Nucleus accumbens (tissue), 56 donors: ENCODE measurements around the gene GDA.
"Not testable (repeated sequence)": the region's sequence is repeated elsewhere in the genome, so short reads cannot be mapped to it uniquely, and the experiment has no call there.

ENCODE experiments used
- DNase-seq, 56 donors: peaks; one replicate each; lab custom pipeline; 2025; lab: John Stamatoyannopoulos, UW

Gene GDA

DNA sequence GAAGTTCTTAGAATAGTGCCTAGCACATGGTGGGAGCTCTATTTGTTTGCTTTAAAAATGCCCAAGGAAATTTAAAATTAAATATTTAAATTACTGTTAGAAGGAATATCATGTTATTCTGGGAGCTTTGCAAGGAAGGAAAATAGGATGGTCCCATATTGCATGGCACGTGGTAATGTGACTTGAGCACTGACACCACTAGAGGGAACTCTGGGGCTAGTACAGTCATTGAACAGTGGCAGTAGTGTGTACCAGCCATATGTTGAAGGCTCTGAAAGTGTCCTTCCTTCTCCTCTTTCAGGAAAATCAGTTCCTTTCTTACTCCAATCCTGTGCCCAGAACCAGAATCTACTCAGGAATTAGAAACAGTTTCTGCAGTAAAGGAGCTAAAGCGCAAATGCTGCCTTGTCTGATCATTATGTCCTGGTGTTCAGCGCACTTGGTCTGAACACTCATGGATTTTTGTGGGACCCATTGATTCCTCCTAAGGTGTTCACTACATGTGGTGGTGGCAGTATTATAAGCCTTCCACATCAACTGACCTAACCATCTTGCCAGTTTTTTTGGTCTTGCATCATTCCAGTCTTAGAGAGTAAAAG is 54.1 kb downstream of the GDA start:
- peak in 3 of 56 donors; percentile 1 to 12 (median 2) for DNase-seq

DNA sequence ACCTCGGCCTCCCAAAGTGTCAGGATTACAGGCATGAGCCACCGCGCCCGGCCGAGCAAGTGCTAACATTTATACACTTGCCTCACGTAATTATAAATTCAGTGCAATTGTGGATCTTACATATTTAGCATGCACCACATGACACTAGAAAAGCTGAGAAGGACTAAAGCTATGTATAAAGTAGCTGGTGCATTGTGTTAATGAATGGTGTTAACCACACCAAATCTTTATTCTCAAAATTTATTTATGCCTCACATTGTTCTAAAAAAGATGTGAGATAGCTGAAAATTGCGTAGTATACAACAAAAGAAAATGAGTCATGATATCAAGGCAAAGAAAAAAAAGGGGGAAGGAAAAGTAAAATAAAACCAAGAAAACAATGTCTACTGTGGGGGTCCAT is 54.8 kb downstream of the GDA start:
- no peak for DNase-seq

GRCh38 chr9:72205513-72205912 is 56.3 kb downstream of the GDA start:
- DNase-seq: no peak

GRCh38 chr9:72207278-72207677 is 58.0 kb downstream of the GDA start:
- no peak for DNase-seq

DNA sequence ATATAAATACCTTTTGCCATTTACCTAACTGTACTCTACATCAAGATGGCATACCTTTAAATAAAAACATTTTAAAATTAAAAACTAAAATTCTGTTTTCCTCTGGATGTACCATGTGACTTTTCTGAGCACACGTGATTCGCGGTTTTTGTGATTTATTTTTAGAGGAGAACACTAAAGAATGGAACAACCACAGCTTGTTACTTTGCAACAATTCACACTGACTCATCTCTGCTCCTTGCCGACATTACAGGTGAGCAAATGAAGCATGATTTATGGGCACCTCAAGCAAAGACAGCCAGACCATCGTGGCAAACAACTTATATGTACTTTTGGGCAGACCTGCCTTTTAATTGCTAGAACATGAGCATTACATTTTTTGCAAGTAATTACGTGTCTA is 61.3 kb downstream of the GDA start:
- no peak for DNase-seq

- no peak for DNase-seq
Measured at GRCh38 chr9:72211047-72211446, 61.8 kb downstream of the GDA start.

- no peak for DNase-seq
Measured at GRCh38 chr9:72213906-72214305, 64.7 kb downstream of the GDA start.

DNA sequence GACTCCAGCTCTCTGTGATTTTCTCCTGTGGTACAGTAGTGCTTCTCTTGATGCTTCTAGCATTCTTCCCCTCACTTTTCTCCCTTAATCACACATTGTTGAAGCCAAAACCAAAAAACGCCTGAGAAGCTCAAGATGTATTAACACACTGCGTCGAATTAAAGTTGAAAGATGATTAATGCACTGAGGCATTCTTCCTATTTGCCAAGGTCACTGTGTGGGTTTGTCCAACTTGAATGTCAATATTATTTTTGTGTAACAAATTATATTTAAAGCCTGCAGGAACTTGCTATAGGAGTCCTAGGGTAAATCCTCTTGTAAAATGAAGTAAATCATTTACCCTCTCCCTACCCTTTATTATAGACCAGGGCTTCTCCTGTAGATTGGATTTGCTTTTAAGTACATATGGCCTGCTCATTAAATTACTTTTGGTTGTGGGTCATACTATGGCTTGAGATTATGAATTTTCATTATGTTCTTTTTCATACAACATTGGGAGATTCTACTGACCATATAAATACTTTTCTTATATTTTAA is 68.1 kb downstream of the GDA start:
- no peak for DNase-seq

GRCh38 chr9:72220589-72220988 is 71.3 kb downstream of the GDA start:
- no peak for DNase-seq

- no peak for DNase-seq
Measured at GRCh38 chr9:72226146-72226812, 77.0 kb downstream of the GDA start.

DNA sequence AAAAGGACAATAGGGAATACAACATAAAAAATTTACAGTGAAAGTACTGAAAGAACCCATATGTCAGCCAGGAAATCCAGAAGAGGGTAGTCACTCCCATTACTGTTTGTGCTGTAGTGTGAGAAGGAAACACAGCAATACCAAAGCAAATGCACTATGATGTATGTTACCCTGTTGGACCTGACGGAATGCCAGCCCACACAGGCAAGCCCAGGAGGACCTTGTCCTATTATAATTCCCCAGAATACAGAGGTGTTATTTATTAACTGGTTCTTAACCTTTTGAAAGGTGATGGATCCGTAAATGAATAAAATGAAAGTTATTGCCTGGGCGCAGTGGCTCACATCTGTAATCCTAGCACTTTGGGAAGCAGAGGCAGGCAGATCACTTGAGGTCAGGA is 79.0 kb downstream of the GDA start:
- no peak for DNase-seq

GRCh38 chr9:72232778-72233177 is 83.5 kb downstream of the GDA start:
- no peak for DNase-seq

DNA sequence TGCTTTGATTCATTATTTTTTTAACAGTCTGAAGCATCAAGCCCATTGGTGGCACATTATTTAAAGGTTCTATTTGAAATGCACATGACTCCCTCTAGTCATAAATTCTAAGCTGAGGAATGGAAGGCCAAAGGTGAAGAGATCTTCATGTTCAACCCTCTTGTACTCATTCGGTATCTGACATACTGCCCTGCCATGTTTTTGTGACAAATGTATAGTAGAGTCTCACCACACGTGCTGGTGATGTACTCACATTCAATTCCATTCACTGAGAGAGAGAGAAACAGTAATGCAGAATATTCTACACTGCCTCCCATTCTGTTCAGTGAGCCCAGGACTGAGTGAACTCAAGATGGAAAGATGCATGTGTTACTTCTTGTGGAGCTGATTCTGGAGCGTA is 98.3 kb downstream of the GDA start:
- DNase-seq: no peak

DNA sequence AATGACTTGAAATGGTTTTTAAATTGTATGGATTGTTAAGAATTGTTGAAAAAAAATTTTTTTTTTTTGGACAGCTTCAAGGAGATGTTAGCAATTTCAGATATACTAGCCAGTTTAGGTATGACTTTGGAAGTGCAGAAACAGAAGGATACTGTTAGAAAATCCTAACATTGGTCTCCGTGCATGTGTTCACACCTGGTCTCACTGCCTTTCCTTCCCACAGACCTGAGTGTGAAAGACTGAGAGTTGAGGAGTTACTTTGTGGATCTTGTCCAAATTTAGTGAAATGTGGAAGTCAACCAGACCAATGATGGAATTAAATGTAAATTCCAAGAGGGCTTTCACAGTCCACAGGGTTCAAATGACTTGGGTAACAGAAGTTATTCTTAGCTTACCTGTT is 102.3 kb downstream of the GDA start:
- no peak for DNase-seq

GRCh38 chr9:72254901-72255545 is 105.8 kb downstream of the GDA start:
- DNase-seq: no peak

- no peak for DNase-seq
Measured at GRCh38 chr9:72255569-72255968, 106.3 kb downstream of the GDA start.

DNA sequence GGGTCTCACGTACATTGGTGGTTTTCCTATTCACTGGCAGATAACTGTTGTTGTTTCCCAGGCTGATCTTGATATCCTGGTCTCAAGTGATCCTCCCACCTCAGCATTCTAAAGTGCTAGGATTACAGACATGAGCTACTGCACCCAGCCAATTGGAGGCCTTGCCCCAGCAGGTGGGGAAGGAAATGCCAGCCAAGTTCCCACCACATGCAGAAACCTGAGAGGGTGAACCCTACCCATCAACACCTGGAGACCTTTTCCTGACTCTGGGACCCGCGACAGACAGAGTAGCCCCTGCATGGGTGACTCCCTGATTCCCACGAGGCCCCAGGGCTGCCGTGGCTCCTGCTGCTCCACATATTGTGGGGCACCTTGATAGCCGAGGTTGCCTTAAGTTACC is 107.7 kb downstream of the GDA start:
- no peak for DNase-seq

DNA sequence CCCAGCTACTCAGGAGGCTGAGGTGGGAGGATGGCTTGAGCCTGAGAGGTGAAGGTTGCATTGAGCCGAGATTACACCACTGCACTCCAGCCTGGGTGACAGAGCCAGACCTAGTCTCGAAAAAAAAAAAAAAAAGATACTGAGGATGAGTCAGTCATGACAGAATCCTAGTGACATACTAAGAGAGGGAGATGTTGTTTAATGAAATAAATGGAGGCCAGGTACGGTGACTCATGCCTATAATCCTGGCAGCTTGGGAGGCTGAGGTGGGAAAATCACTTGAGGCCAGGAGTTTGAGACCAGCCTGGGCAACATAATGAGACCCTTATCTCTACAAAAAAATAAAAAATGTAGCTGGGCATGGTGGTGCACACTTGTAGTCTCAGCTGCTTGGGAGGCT is 108.6 kb downstream of the GDA start:
- DNase-seq: peak in 1 of 56 donors; percentile 6

DNA sequence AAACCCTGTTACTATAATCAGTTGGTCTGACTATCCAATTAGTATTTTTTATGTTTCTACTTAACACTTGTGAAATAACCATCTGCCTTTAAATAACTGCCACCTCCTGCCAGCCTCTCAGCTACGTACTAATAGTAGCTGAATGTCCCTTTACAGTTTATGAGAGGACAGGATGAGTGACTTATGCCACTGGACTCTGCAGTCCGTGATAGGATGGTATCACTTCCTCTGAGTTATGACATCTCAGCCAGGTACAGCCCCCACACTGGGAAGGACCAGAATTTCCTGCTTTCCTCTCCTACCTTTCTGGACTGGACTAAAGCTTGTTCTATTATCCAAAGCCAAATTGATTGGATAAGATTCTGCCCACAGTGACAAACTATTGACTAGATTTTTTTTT is 112.8 kb downstream of the GDA start:
- no peak for DNase-seq

DNA sequence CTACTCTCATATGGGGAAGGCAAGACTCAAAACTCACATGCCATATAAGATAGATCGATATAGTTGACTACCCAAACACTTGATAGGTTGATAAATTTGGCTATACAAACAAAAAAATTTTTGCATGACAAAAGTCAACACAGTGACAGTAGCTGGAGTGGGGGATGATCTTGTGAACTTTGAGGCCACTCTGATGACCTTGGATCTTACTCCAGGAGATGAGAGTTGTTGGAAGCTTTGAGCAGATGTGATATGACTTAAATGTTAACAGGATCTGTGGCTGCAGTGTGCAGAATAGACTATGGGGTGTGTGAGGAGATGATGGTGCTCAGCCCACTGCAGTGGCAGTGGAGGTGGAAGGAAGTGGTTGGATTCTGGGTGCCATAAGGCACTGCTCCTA is 114.3 kb downstream of the GDA start:
- DNase-seq: no peak

- no peak for DNase-seq
Measured at GRCh38 chr9:72268961-72269360, 119.7 kb downstream of the GDA start.

DNA sequence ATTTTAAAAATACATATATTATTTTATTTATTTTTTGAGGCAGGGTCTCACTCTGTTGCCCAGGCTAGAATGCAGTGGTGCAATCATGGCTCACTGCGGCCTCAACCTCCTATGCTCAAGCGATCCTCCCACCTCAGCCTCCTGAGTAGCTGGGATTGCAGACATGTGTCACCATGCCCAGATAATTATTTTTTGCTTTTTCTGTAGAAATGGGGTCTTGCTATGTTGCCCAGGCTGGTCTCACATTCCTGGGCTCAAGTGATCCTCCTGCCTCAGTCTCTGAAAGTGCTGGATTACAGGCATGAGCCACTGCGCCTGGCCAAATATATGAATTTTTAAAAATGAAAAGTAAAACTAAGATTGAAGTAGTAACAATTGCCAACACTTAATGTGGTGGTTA is 121.1 kb downstream of the GDA start:
- DNase-seq: not testable (repeated sequence)
